Activated CD8-positive, alpha-beta memory T cell treated with anti-CD3 and anti-CD28 coated beads, Interleukin-2, amount 50 U/mL, for 24 hours (primary cell): ENCODE measurements around the gene POLQ.
A peak's percentile ranks its signal among the peaks of the same experiment; 100 is the strongest.
"Not testable (repeated sequence)": the region's sequence is repeated elsewhere in the genome, so short reads cannot be mapped to it uniquely, and the experiment has no call there.

Experiments
- DNase-seq: peaks from one replicate; pipeline ENCODE4 v3.0.0-alpha.2; 2020; ENCODE audit errors: extremely low read depth

Gene POLQ

GRCh38 chr3:121545574-121546455 is at the start of gene POLQ:
Gene POLQ, minus strand, starts transcription at chr3:121545988. Its CDS starts 111 bp downstream, at chr3:121545877.
- DNase-seq: peak; percentile 72

DNA sequence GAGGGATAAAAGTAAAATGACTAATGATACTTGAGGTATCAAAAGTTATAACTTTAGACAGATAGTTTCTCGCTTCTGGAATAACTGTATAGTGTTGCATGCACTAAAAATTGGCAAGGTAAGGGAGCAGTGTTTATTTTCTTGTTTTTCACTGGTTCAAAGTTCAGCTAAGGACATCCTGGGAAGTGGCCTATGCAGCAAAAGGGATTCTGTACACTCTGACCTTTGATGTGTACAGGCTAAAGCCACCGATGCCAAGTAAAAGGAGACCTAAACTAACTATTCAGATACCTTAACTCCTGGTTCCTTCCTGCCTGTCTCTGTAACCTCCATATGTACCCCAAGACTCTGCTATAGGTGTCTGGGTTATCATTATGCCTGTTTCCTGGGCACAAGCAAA is 49.1 kb upstream of the POLQ start:
- no peak for DNase-seq

DNA sequence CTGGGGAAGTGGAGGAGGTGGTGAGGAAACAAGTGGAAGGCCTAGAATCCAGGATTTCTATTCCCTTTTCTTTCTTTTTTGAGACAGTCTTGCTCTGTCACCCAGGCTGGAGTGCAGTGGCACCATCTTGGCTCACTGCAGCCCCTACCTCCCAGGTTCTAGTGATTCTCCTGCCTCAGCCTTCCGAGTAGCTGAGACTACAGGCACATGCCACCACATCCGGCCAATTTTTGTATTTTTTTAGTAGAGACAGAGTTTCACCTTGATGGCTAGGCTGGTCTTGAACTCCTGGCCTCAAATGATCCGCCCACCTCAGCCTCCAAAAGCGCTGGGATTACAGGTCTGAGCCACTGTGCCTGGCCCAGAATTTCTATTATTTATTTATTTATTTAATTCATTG is 48.0 kb upstream of the POLQ start:
- DNase-seq: not testable (repeated sequence)

DNA sequence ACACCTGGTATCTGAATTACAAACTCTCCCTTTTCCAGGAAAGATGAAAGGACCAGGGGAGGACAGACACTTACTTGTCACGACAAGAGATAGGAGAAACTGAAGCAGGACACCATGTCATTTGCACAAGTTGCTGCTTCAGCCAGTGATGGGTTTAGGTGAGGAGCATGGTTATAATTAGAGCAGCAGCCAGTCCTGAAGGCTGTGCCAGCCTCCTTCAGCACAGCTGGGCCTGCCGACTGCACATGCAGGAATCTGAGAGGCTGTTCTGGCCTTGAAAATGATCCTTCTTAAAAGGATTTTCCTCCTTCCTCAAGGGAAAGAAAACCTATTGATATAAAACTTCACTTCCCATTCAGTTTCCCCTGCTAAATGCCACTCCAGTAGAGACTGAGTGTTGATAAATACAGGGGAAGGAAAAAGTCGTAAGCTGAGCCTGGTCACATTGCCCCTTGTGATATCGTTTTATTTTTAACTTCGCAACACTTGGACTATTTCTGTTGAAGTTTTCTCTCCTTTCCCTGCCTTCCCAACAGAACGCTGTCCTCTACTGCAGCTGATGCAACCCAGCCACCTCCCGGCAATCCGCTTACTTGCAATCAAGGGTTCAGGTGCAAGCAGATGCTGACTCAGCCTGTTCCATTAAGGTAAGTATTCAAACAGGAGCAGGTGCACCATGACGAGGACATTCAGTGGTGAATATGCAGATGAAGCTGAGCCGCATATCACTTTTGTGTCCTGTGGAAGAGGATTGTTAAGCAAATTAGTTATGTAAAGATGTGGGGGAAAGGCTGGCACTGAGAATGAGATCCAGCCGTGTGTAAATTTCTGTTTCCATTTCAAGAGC is 47.3 kb upstream of the POLQ start, which contains the start of gene FBXO40:
Gene FBXO40 (plus strand): TSS at position 524 of the 847 bp plus-strand sequence. CDS start 27,197 bp downstream, outside the sequence.
- no peak for DNase-seq

DNA sequence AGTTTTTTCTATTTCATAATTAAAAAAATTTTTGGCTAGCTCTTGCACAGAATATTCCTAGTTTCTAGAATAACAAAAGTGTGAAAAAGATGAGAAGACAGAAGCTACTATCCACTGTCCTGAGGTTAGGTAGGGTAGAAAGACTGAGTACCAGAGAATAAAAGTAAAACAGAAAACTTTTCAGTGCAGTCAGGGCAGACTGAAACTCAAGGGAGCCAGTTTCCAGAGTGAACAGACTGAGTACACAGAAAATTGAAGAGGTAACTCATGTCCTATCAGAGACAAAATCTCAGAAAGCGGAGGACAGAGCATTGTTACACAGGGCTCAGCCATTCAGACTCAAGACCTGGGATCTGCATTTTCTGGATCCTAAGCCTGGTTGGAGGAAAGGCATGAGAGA is 38.6 kb upstream of the POLQ start:
- DNase-seq: no peak

GRCh38 chr3:121581691-121582090 is 35.9 kb upstream of the POLQ start:
- DNase-seq: no peak

DNA sequence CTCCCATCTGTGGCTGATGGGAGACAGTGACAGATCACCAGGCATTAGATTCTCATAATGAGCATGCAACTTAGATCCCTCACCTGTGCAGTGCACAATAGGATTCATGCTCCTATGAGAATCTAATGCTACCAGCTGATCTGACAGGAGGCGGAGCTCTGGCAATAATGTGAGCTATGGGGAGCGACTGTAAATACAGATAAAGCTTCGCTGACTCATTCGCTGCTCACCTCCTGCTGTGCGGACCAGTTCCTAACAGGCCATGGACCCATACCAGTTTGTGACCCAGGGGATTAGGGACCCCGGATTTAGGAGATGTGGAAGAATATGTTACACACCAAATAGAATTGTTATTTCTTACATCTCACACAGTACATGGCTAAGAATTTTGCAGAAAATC is 28.7 kb upstream of the POLQ start:
- no peak for DNase-seq

DNA sequence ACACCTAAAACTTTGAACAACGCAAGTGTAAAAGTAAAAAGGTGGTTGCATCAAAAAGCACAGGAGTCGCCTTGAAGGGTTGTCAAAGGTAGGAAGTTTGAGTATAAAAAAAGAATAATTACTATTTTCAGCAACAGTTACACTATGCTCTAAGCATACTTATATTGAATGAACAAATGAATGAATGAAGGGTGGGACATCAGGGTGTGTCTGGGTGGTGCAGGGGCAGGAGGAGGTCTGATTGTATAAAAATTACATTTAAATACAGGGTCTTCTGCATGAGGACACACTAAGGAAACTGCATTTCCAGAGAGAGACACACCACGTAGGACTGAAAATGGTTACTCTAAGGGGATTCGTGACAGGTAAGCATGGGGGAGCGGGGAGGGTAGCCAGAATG is 21.9 kb upstream of the POLQ start, which contains the start of gene ARGFX:
Gene ARGFX (plus strand): TSS at position 301 of the 400 bp plus-strand sequence. CDS start 2,765 bp downstream, outside the sequence.
- no peak for DNase-seq

DNA sequence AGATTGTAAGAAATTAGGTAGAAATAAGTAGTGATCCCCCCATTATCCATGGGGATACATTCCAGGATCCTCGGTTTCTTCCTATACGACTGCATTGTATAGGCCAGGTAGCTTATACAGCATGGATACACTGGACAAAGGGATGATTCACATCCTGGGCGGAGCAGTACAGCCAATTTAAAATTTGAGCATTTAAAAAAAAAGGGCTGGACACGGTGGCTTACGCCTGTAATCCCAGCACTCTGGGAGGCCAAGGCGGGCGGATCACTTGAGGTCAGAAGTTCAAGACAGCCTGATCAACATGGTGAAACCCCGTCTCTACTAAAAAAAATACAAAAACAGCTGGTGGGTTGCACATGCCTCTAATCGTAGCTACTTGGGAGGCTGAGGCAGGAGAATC is 21.0 kb upstream of the POLQ start:
- DNase-seq: no peak

GRCh38 chr3:121562148-121562547 is 16.4 kb upstream of the POLQ start:
- DNase-seq: no peak

DNA sequence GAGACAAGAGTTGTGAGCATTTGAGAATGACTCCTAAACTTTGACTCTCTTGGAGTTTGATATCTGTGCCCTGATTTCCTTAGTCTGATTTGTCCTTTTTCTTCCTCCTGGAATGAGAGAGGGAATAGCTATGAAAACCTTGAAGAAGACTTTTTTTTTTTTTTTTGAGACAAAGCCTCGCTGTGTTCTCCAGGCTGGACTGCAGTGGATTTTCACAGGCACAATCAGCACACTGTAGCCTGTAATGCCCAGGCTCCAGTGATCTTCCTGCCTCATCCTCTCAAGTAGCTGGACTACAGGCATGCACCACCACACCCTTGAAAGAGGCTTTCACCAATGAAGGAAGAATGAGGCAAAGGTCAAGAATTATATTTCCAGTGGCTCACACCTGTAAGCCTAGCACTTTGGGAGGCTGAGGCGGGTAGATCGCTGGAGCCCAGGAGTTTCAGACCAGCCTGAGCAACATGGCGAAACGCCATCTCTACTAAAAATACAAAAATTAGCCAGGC is 11.7 kb upstream of the POLQ start:
- no peak for DNase-seq

DNA sequence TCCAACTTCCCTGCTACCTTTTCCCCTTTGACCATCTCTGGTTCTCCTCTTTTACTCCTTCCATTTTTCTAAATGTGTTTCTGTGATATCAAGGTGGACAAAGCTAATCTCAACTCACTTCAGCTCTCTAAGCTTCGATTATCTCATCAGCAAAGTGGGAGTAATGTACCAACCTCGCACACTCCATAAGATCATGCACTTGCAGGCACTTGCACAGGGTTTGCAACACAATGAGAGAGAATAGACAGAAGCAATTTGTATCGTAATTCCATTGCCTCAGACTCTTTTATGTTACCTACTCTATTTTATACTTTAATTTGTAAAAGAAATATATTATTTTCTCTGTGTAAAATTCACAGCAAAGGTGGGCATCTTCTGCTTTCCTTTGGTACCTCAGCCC is 7.0 kb upstream of the POLQ start:
- no peak for DNase-seq

- no peak for DNase-seq
These were observed 6.6 kb upstream of the POLQ start for GRCh38 chr3:121552379-121552778.

DNA sequence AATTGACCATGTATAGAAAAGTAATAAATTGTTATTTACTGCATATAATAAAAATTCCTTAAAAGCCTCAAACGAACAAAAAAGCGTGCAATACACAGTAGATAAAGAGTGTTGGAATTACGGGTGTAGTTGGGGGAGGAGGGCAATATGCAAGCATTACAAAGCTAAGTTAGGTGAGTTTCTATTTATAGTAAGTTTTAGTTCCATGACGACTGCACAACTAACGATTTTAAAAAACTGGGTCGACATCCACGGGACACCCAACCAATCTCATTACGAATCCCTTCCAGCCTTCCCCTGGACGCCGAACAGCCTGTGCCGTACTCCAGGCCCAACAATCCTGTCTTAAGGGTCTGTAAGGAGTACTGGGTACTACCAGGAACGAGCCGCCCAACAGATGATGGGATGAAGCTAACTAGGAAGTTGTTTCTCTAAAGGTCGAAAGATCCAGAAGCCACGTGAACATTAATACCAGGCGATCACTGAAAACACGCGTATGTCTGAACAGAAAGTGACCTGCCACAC is 677 bp downstream of the POLQ start:
- DNase-seq: no peak

DNA sequence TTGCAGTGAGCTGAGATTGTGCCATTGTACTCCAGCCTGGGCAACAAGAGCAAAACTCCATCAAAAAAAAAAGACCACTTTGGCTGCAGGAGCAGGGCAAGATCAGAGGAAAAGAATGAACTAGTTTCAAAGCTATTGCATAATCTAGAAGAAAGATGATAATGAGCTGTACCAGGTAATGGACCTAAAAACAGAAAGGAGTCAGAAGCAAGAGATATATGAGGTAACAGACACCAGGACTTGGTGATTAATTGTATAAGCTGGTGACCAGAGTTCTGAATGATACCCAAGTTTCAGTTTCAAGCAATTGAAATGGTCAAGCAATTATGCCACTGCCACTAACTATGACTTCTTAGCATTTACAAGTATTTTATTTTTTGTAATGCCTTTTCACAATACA is 2.9 kb downstream of the POLQ start:
- DNase-seq: no peak

GRCh38 chr3:121531269-121531668 is 14.5 kb downstream of the POLQ start:
- no peak for DNase-seq

GRCh38 chr3:121529308-121529707 is 16.5 kb downstream of the POLQ start:
- no peak for DNase-seq

GRCh38 chr3:121520510-121520909 is 25.3 kb downstream of the POLQ start:
- DNase-seq: no peak

DNA sequence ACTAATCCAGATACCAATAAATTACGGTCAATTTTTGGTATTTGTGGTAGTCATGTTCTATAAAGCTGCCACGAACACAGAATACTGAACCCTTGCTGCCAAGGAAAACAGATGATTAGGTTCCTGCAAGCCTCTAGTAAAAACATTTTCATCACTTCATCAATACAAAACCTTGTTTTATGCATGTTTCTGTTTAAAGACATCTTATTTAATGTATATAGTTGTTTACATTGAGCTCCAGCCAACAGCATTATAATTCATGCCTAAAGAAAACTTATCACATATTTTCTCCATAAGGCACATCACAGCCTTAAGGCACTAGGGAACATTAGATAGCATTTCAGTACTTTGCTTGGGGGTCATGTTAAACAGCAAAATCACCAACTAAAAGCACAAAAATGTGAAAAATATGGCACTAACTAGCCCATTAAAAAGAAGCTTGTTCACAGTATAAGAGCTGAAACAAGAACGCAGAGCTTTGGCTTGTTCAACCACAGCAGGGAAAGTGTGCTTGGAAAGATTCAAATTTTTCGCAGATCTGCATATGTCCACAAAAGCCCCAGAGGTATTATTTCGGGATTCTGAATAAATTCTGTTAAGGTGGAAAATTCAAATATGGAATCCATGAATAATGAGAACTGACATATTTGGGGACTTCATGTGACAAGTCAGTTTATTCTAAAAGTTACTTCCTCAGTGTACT is 27.7 kb downstream of the POLQ start:
- no peak for DNase-seq

DNA sequence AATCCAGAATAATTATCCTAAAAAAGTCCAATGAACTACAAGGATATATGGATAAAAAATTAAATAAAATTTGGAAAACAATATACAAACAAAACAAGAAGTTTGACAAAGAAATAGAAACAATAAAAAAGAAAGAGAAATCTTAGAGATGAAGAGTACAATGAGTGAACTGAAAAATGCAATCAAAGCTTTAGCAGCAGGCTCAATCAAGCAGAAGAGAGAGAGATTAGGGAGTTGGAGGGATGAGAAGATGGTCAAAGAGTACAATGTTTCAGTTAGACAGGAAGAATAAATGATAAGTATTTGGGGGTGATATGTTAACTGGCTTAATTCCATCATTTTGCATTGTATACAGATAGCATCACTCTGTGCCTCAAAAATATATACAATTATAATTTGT is 29.9 kb downstream of the POLQ start:
- DNase-seq: no peak

DNA sequence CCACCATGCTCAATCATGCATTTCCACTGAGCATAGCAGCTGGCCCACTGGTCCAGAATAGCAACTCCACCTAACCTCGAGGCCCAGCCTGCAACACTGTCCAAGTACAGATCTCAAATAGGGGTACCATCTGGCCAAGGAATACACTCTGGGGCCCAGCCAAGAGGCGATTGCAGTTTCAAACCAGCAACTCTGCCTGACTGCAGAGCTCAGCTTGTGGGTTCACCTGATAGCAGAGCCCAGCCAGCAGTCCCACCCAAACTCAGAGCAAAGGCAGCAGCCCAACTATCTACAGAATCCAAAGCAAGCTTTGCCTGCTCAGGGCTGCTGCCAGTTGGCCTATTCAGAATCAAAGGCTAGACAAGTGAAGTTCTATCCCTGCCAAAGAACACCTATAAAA is 30.5 kb downstream of the POLQ start:
- DNase-seq: no peak

GRCh38 chr3:121514496-121514895 is 31.3 kb downstream of the POLQ start:
- no peak for DNase-seq
